Esophagus muscularis mucosa (tissue), 4 donors: ENCODE data around the gene SLCO4A1.

ENCODE experiments used
- CTCF ChIP-seq, 3 experiments: fragments of 200-600 bp in 2 of 3; fragments of 450-650 bp in 1 of 3; sonication (generic) in 2 of 3; IDR thresholded peaks; one replicate each; pipeline ENCODE4 v1.5.1; 2017 to 2019; ENCODE audit warnings: antibody characterized with exemption in 3 of 3, mild to moderate bottlenecking in 2 of 3, moderate library complexity in 1 of 3
- EP300 ChIP-seq: sonication (generic); formaldehyde crosslinking; IDR thresholded peaks from one replicate; pipeline ENCODE4 v1.6.1; 2017; ENCODE audit warnings: antibody characterized with exemption
- POLR2A ChIP-seq: fragments of 450-650 bp; IDR thresholded peaks from one replicate; pipeline ENCODE4 v1.6.1; 2017; ENCODE audit warnings: antibody characterized with exemption, moderate library complexity, mild to moderate bottlenecking, low read depth

- TF ChIP-seq CTCF (IDR thresholded peaks at IDR 0.05), result no peak
- TF ChIP-seq POLR2A, result no peak
- no peak for TF ChIP-seq EP300
Measured at GRCh38 chr20:62675877-62676260, 33.6 kb downstream of the SLCO4A1 start.
